ENCODE results near the gene SLC9A9.

Gene SLC9A9

DNA sequence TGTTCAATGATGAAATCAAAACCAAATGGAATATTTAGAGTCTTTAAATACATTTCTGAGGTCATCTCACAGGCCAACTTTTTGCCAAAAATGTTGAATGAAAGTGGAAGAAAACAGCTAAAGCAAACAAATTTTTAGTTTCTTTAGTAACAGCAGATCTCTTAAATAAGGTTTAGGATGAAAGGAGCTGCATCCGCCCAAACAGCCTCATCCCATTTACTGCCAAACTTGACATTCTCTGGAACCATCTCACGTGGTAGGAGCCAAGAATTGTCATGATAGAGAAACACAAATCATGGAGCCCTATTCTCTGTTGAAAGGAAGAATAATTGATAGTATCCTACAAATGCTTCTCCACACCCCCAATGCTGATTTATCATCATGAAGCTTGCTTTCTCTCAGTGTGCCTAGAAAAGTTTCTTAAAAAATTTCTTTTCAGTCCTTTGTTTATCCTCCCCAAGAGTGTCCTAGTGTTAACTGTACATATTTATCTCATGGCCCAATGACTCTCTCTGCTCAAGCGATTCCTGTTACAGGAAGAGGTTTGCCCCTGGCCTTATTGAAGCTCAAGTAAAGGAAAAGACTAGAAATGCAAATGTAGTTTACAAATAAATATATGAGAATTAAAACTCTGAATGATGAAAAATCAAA is 23.4 kb downstream of the SLC9A9 start:
- no peak for DNase-seq (ENCODE audit: low read depth in 2 of 2)
- no peak overlapping the region for H3K4me3 ChIP-seq (replicated peaks in 1 of 2; ENCODE audit: low read depth in 2 of 2, low read length in 2 of 2)
- TF ChIP-seq, protein P1, sequence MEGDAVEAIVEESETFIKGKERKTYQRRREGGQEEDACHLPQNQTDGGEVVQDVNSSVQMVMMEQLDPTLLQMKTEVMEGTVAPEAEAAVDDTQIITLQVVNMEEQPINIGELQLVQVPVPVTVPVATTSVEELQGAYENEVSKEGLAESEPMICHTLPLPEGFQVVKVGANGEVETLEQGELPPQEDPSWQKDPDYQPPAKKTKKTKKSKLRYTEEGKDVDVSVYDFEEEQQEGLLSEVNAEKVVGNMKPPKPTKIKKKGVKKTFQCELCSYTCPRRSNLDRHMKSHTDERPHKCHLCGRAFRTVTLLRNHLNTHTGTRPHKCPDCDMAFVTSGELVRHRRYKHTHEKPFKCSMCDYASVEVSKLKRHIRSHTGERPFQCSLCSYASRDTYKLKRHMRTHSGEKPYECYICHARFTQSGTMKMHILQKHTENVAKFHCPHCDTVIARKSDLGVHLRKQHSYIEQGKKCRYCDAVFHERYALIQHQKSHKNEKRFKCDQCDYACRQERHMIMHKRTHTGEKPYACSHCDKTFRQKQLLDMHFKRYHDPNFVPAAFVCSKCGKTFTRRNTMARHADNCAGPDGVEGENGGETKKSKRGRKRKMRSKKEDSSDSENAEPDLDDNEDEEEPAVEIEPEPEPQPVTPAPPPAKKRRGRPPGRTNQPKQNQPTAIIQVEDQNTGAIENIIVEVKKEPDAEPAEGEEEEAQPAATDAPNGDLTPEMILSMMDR (IDR thresholded peaks at IDR 0.05; ENCODE audit: low read depth, low read length) = no peak

DNA sequence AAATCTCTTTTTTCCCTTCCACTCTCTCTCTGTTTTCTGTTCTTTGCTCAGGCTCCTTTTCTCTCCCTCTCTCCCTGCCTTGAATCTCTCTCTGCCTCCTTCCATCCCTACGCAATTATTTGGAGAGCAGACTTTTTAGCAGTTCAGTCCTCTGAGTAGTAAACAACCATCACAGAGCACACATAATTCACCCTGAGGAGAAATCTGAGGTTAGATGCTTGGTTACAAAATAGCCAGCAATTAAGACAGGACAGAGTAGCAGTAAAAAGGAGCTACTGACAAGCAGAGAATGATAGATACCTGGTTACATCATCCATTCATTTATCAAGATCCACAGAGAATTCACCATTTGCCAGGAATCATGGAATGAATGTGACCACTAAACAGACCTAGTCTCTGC is 25.5 kb downstream of the SLC9A9 start:
- no peak overlapping the region for H3K4me3 ChIP-seq (replicated peaks in 1 of 2; ENCODE audit: low read depth in 2 of 2, low read length in 2 of 2)
- TF ChIP-seq, protein P1 (IDR thresholded peaks at IDR 0.05; ENCODE audit: low read depth, low read length) = no peak
- no peak for DNase-seq (ENCODE audit: low read depth in 2 of 2)

DNA sequence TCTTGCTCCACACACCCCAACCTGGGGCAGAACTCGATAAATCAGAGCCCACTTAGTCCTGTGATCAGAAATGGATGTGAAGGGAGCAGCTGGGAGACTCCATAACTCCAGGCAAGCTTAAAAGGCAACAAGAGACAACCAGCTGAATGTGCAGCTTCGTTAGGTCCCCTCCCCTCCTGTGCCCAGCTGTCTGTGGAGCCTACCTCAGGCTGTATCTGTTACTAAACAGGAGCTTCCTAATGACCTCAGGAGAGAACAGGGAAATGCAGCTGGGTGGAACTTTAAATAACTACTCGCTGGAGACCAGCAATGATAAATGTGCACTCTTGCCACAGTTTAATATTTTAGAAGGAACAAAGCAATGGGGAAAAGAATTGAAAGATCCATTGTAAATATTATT is 25.9 kb downstream of the SLC9A9 start:
- H3K4me3 ChIP-seq (replicated peaks in 1 of 2; ENCODE audit: low read depth in 2 of 2, low read length in 2 of 2) = no peak overlapping the region
- TF ChIP-seq, protein P1 (IDR thresholded peaks at IDR 0.05; ENCODE audit: low read depth, low read length) = no peak
- no peak for DNase-seq (ENCODE audit: low read depth in 2 of 2)

DNA sequence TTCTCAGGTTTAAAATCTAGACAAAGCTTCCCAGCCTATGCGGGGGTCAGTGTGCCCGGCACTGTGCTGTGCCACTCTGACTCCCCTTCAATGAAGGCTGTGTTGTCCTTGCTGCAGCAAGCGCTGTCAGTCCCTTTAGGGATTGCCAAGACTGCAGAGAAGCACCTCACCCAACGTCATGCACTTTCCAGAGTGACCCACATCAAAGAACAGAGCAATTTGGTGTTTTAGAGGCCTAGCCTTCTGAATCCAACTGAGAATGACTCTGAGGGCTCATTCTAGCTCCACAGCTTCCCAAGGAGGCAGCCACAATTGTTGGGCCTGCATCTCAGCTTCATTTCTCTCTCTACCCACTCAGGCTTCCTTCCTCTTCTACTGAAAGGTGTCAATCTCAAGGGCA is 26.4 kb downstream of the SLC9A9 start:
- TF ChIP-seq, protein P1 (IDR thresholded peaks at IDR 0.05; ENCODE audit: low read depth, low read length) = no peak
- no peak for DNase-seq (ENCODE audit: low read depth in 2 of 2)
- no peak overlapping the region for H3K4me3 ChIP-seq (replicated peaks in 1 of 2; ENCODE audit: low read depth in 2 of 2, low read length in 2 of 2)

DNA sequence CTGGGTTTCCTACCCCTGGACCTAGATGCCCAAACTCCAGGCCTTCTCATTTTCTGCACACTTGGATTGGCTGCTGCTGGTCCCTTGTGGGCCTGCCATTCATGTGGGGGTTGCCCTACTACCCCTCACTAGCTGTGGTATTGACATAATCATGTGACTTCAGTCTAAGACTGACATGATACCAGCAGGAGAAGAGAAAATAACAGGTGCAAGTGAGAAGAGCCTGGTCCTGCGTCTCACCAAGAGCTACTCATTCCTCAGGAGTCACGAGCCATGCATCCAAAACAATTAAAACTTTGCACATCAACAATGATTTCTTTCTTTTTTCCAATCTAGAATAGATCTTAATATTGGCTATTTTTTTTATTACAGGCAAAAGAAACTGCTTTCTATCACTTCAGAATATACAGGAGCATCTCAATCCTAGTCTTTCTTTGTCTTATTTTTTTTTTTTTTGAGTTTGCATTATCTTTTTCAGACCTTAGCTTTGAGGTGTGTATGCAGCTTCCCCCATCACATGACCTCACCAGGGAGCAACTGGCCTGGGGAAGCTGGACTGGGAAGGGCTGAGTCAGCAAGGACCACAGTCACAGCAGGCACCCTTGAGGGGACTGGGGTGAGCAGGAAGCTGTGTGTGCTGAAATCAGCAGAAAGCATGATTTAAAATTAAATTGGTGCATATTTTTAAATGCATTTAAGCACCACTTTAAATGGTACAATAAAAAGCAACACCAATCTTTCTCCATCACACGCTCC is 27.6 kb downstream of the SLC9A9 start:
- H3K4me3 ChIP-seq (replicated peaks in 1 of 2; ENCODE audit: low read depth in 2 of 2, low read length in 2 of 2) = no peak overlapping the region
- no peak for DNase-seq (ENCODE audit: low read depth in 2 of 2)
- TF ChIP-seq, protein P1 (IDR thresholded peaks at IDR 0.05; ENCODE audit: low read depth, low read length) = no peak

DNA sequence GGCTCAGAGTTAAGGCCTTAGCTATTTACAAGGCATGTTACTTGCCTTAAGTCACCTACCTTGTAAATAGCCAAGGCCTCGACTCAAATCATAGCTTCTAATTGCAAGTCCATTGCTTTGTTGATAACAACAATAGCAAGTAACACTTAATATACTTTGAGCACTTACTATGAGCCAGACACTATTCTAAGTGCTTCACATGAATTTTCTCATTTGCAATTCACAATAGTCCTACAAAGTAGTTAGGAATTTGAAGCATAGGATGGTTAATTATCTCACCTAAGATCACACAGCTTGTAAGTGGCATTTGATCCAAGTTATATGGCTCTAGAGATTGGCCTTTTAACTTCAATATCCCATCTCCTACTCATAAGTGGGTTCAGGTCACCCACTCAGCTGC is 28.4 kb downstream of the SLC9A9 start:
- TF ChIP-seq, protein P1 (IDR thresholded peaks at IDR 0.05; ENCODE audit: low read depth, low read length) = no peak

More for the DNA sequence above, 28.4 kb downstream of the SLC9A9 start:
- DNase-seq (ENCODE audit: low read depth in 2 of 2) = no peak
- H3K4me3 ChIP-seq (replicated peaks in 1 of 2; ENCODE audit: low read depth in 2 of 2, low read length in 2 of 2) = no peak overlapping the region
